Measurements from ENCODE around the gene TBC1D3B.
"Not testable (repeated sequence)": the region's sequence is repeated elsewhere in the genome, so short reads cannot be mapped to it uniquely, and the experiment has no call there.

Gene TBC1D3B

GRCh38 chr17:36129616-36130015 lies 46.8 kb downstream of the TBC1D3B start:
- DNase-seq (ENCODE audit: low read depth), result no peak

GRCh38 chr17:36128411-36128978 lies 47.9 kb downstream of the TBC1D3B start:
- no peak for DNase-seq (ENCODE audit: low read depth)

- no peak for DNase-seq (ENCODE audit: low read depth)
Measured at GRCh38 chr17:36127911-36128310, 48.5 kb downstream of the TBC1D3B start.

GRCh38 chr17:36127199-36127893 lies 49.1 kb downstream of the TBC1D3B start:
- no peak for DNase-seq (ENCODE audit: low read depth)

- DNase-seq (ENCODE audit: low read depth), result no peak
Measured at GRCh38 chr17:36124879-36125824, 51.3 kb downstream of the TBC1D3B start.

GRCh38 chr17:36123431-36123830 lies 53.0 kb downstream of the TBC1D3B start:
- no peak for DNase-seq (ENCODE audit: low read depth)

GRCh38 chr17:36121099-36121498 lies 55.3 kb downstream of the TBC1D3B start:
- DNase-seq (ENCODE audit: low read depth), result not testable (repeated sequence)

GRCh38 chr17:36120221-36120620 lies 56.2 kb downstream of the TBC1D3B start:
- no peak for DNase-seq (ENCODE audit: low read depth)

GRCh38 chr17:36118477-36119353 lies 57.7 kb downstream of the TBC1D3B start:
- DNase-seq (ENCODE audit: low read depth), result no peak

GRCh38 chr17:36117505-36118382 lies 58.7 kb downstream of the TBC1D3B start:
- no peak for DNase-seq (ENCODE audit: low read depth)
